DND-41 (cell line): ENCODE results near the gene GRWD1.

ENCODE experiments used
- EZH2 ChIP-seq: IDR thresholded peaks from 3 replicates; pipeline ENCODE4 v1.6.1; 2012; ENCODE audit warnings: borderline replicate concordance, low read depth, mild to moderate bottlenecking, moderate library complexity, low read length, inconsistent platforms; ENCODE audit not compliant: severe bottlenecking
- TF ChIP-seq, protein P1 (sequence below): IDR thresholded peaks from 2 replicates; pipeline ENCODE4 v1.5.1; 2012; ENCODE audit warnings: borderline replicate concordance, low read length, moderate library complexity, mild to moderate bottlenecking; ENCODE audit not compliant: poor library complexity, severe bottlenecking; ENCODE audit errors: extremely low read depth

DNA sequence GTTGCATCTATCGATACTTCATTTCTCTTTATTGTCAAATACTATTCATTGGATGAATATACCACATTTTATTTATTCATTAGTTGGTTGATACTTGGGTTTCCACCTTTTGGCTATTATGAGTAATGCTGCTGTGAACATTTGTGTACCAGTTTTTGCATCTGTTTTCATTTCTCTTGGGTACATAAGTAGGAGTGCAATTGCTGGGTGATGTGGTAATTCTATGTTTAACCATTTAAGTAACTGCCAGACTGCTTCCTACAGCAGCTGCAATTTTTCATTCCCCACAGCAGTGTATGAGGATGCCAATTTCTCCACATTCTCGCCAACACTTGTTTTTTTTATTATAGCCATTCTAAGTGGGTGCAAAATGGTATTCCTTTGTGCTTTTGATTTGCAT, 12.2 kb downstream of the GRWD1 start:
- TF ChIP-seq, protein P1, sequence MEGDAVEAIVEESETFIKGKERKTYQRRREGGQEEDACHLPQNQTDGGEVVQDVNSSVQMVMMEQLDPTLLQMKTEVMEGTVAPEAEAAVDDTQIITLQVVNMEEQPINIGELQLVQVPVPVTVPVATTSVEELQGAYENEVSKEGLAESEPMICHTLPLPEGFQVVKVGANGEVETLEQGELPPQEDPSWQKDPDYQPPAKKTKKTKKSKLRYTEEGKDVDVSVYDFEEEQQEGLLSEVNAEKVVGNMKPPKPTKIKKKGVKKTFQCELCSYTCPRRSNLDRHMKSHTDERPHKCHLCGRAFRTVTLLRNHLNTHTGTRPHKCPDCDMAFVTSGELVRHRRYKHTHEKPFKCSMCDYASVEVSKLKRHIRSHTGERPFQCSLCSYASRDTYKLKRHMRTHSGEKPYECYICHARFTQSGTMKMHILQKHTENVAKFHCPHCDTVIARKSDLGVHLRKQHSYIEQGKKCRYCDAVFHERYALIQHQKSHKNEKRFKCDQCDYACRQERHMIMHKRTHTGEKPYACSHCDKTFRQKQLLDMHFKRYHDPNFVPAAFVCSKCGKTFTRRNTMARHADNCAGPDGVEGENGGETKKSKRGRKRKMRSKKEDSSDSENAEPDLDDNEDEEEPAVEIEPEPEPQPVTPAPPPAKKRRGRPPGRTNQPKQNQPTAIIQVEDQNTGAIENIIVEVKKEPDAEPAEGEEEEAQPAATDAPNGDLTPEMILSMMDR: no peak
- TF ChIP-seq EZH2: no peak
